Measurements from ENCODE around the gene POMP. TPM values are rescaled to one million over a fixed set of nuclear protein-coding genes. Genes with fewer than 3 reads are reported as not detected.

The POMP gene
- total RNA-seq, 1 experiment from 2014 or later, result 102 TPM

- WGBS (ENCODE audit: extremely low coverage, insufficient read length, low lambda C conversion rate), result no CpG with 5 or more reads among the region's 2 CpGs
- no peak overlapping the region for H3K4me2 ChIP-seq (ENCODE audit: insufficient read depth, insufficient read length, low read length)
- H2BK15ac ChIP-seq (ENCODE audit: low read depth, low read length), result no peak overlapping the region
- Mint-ChIP-seq H3K4me3 (no peak overlapping the region), H3K9me3 (no peaks in the 10 kb centered on the region; a peak in 1 of 5 replicates), H3K27me3 (ENCODE audit: low read depth) (no peaks in the 10 kb centered on the region), H3K4me1 (peaks cover 10 to 13% of the 10 kb centered on the region in 2 experiments), H3K36me3 (ENCODE audit: insufficient read depth in 1 of 3, low read depth in 3 of 3) (peaks cover 6 to 34% (median 14%) of the 10 kb centered on the region in 3 experiments; a peak in 6 of 7 replicates), H3K27ac (no peak overlapping the region; a peak in 1 of 7 replicates)
- no peak overlapping the region for H3K9ac ChIP-seq (ENCODE audit: extremely low read depth, insufficient read length, low read length)
- no peaks in the 10 kb centered on the region for H4K20me1 ChIP-seq (ENCODE audit: control insufficient read depth, insufficient read depth, insufficient read length)
- no peak overlapping the region for H2AFZ ChIP-seq (ENCODE audit: low read length)
- no peak overlapping the region for H2BK5ac ChIP-seq (ENCODE audit: insufficient read length, low read length)
- H2AK5ac ChIP-seq (ENCODE audit: insufficient read length, low read length), result no peak overlapping the region
- H4K8ac ChIP-seq (replicated peaks; ENCODE audit: insufficient read length, low read depth, low read length), result no peak overlapping the region
- peaks cover 4% of the 10 kb centered on the region; the same call in 1 of the 2 replicates for H3K4me1 ChIP-seq (ENCODE audit: insufficient read depth, low read length)
- no peak overlapping the region for H3K18ac ChIP-seq (ENCODE audit: insufficient read length, low read depth, low read length)
- no peak overlapping the region for H3K4ac ChIP-seq (ENCODE audit: low read depth, low read length)
- TF ChIP-seq CTCF (conservative IDR thresholded peaks at IDR 0.05), result no peak
- H2BK20ac ChIP-seq (ENCODE audit: low read depth, low read length, poor library complexity, severe bottlenecking), result no peak overlapping the region
- no peaks in the 10 kb centered on the region for H3K27me3 ChIP-seq (ENCODE audit: insufficient read depth, low read length)
- H3K23ac ChIP-seq (ENCODE audit: insufficient read length, low read depth, low read length), result no peak overlapping the region
- H3K56ac ChIP-seq (ENCODE audit: insufficient read length, low read depth, low read length), result no peak overlapping the region
- H3T11ph ChIP-seq (ENCODE audit: low read length), result no peak overlapping the region
- no peak overlapping the region for H2BK120ac ChIP-seq (ENCODE audit: low read depth, low read length, poor library complexity, severe bottlenecking)
- no peaks in the 10 kb centered on the region for H3K79me2 ChIP-seq (ENCODE audit: insufficient read depth, low read length)
- no peak overlapping the region for H3K27ac ChIP-seq (ENCODE audit: insufficient read length, low read depth, low read length)
- no peaks in the 10 kb centered on the region for H3K23me2 ChIP-seq (ENCODE audit: insufficient read length, low read depth, low read length, poor library complexity, severe bottlenecking)
- no peak overlapping the region for H3K14ac ChIP-seq (ENCODE audit: insufficient read depth, low read length)
- H3K79me1 ChIP-seq (ENCODE audit: insufficient read depth, low read depth, low read length, poor library complexity, severe bottlenecking), result no peaks in the 10 kb centered on the region
- H3K9me3 ChIP-seq (ENCODE audit: control insufficient read depth, low read depth, low read length), result no peaks in the 10 kb centered on the region
- no peak overlapping the region for H2BK12ac ChIP-seq (ENCODE audit: insufficient read length, low read depth, low read length)
- no peak for DNase-seq
- no peak overlapping the region for H4K91ac ChIP-seq (ENCODE audit: insufficient read length, low read depth, low read length)
- no peak overlapping the region for H4K5ac ChIP-seq (ENCODE audit: insufficient read length, low read depth, low read length)
Measured at GRCh38 chr13:28680541-28680940, 21.6 kb downstream of the POMP start.

Data from H9 (cell line).